Activated CD8-positive, alpha-beta memory T cell treated with anti-CD3 and anti-CD28 coated beads, Interleukin-2, amount 50 U/mL, for 24 hours (primary cell): Measurements from ENCODE around the gene TOM1L2.

Experiments
- DNase-seq: peaks from one replicate; pipeline ENCODE4 v3.0.0-alpha.2; 2020; ENCODE audit errors: extremely low read depth

TOM1L2 gene

GRCh38 chr17:17806611-17807274 lies 165.5 kb downstream of the TOM1L2 start:
- no peak for DNase-seq

GRCh38 chr17:17806035-17806434 lies 166.2 kb downstream of the TOM1L2 start:
- DNase-seq: no peak

GRCh38 chr17:17805575-17805974 lies 166.6 kb downstream of the TOM1L2 start:
- no peak for DNase-seq

GRCh38 chr17:17804007-17804406 lies 168.2 kb downstream of the TOM1L2 start:
- DNase-seq: no peak

GRCh38 chr17:17801800-17802481 lies 170.3 kb downstream of the TOM1L2 start:
- no peak for DNase-seq

GRCh38 chr17:17800504-17801021 lies 171.6 kb downstream of the TOM1L2 start:
- DNase-seq: no peak

GRCh38 chr17:17798573-17799255 lies 173.5 kb downstream of the TOM1L2 start:
- no peak for DNase-seq

GRCh38 chr17:17798010-17798556 lies 174.1 kb downstream of the TOM1L2 start:
- no peak for DNase-seq

- no peak for DNase-seq
Observed at GRCh38 chr17:17797119-17797809, 174.9 kb downstream of the TOM1L2 start.

- no peak for DNase-seq
Observed at GRCh38 chr17:17796787-17797061, 175.5 kb downstream of the TOM1L2 start.

GRCh38 chr17:17795946-17796786 lies 176.0 kb downstream of the TOM1L2 start:
- DNase-seq: no peak

GRCh38 chr17:17795296-17795695 lies 176.9 kb downstream of the TOM1L2 start:
- DNase-seq: no peak

GRCh38 chr17:17794382-17794781 lies 177.8 kb downstream of the TOM1L2 start:
- no peak for DNase-seq
